SK-N-MC (cell line): Measurements from ENCODE around the gene MRAP.

Experiments used
- EZH2 ChIP-seq: fragments of 200-600 bp; sonication (generic); IDR thresholded peaks from one replicate; pipeline ENCODE4 v1.6.1; 2017; ENCODE audit warnings: antibody characterized with exemption
- FOXP2 ChIP-seq: optimal IDR thresholded peaks from 2 replicates; pipeline ENCODE3; 2011; ENCODE audit warnings: mild to moderate bottlenecking, moderate library complexity; ENCODE audit not compliant: insufficient read depth; ENCODE audit errors: extremely low read length, control extremely low read depth
- POLR2AphosphoS5 ChIP-seq: IDR thresholded peaks from 2 replicates; pipeline ENCODE4 v1.6.1; 2012; ENCODE audit warnings: mild to moderate bottlenecking, low read depth, low read length, borderline replicate concordance

- TF ChIP-seq EZH2 (no peak), POLR2AphosphoS5 (no peak), FOXP2 (no peak)
These were observed 19.3 kb upstream of the MRAP start for GRCh38 chr21:32279377-32279680.
